Mesenchymal stem cell (in vitro differentiated cells and primary cell): ENCODE results near the gene SCN8A.

ENCODE experiments used
- DNase-seq: peaks from one replicate; pipeline ENCODE4 v3.0.0-alpha.2; 2013
- H2AFZ ChIP-seq: one replicate; pipeline ENCODE4 v1.6.1; 2013; ENCODE audit warnings: low read depth, mild to moderate bottlenecking, control low read depth, inconsistent platforms, low read length, moderate library complexity
- H2AK5ac ChIP-seq: 2 replicates; pipeline ENCODE4 v1.6.1; 2013; ENCODE audit warnings: low read length, moderate library complexity, mild to moderate bottlenecking, inconsistent platforms; ENCODE audit not compliant: severe bottlenecking
- H2BK120ac ChIP-seq: one replicate; pipeline ENCODE4 v1.6.1; 2013; ENCODE audit warnings: low read depth, mild to moderate bottlenecking, inconsistent platforms, low read length, moderate library complexity
- H2BK12ac ChIP-seq, 2 experiments: one replicate each; pipeline ENCODE4 v1.6.1; 2013; ENCODE audit warnings: inconsistent platforms in 2 of 2, low read length in 2 of 2, mild to moderate bottlenecking in 2 of 2, moderate library complexity in 2 of 2, control low read depth in 1 of 2
- H2BK15ac ChIP-seq: one replicate; pipeline ENCODE4 v1.6.1; 2013; ENCODE audit warnings: mild to moderate bottlenecking, low read depth, inconsistent platforms; ENCODE audit not compliant: poor library complexity, severe bottlenecking
- H2BK5ac ChIP-seq: 2 replicates; pipeline ENCODE4 v1.6.1; 2013; ENCODE audit warnings: low read depth, mild to moderate bottlenecking, low read length, control low read depth, inconsistent platforms; ENCODE audit not compliant: poor library complexity, severe bottlenecking
- H3K14ac ChIP-seq, 2 experiments: one replicate each; pipeline ENCODE4 v1.6.1; 2013; ENCODE audit warnings: inconsistent platforms in 2 of 2, low read length in 2 of 2, control low read depth in 1 of 2, mild to moderate bottlenecking in 1 of 2, moderate library complexity in 1 of 2
- H3K18ac ChIP-seq, 2 experiments: one replicate each; pipeline ENCODE4 v1.6.1; 2013; ENCODE audit warnings: inconsistent platforms in 2 of 2, low read length in 2 of 2, control low read depth in 1 of 2, low read depth in 1 of 2, mild to moderate bottlenecking in 1 of 2
- H3K23ac ChIP-seq, 2 experiments: one replicate each; pipeline ENCODE4 v1.6.1; 2013; ENCODE audit warnings: inconsistent platforms in 2 of 2, low read length in 2 of 2, mild to moderate bottlenecking in 2 of 2, moderate library complexity in 2 of 2, control low read depth in 1 of 2
- H3K27ac ChIP-seq: 2 replicates; pipeline ENCODE4 v1.5.1; 2013; ENCODE audit warnings: mild to moderate bottlenecking, moderate library complexity, low read length, control low read depth, inconsistent platforms; ENCODE audit not compliant: poor library complexity, severe bottlenecking
- H3K27me3 ChIP-seq, 2 experiments: 2 replicates each; pipeline versions ENCODE4 v1.6.1 to v1.7.0; 2013; ENCODE audit warnings: low read length in 2 of 2, mild to moderate bottlenecking in 2 of 2, moderate library complexity in 2 of 2, control low read depth in 1 of 2, inconsistent platforms in 1 of 2; ENCODE audit not compliant: control insufficient read depth in 1 of 2, insufficient read depth in 1 of 2
- H3K36me3 ChIP-seq, 2 experiments: 2 replicates each; pipeline versions ENCODE4 v1.6.1 to v1.7.0; 2013; ENCODE audit warnings: low read length in 2 of 2, control low read depth in 1 of 2, inconsistent platforms in 1 of 2, low read depth in 1 of 2, mild to moderate bottlenecking in 1 of 2; ENCODE audit not compliant: insufficient read depth in 2 of 2, control insufficient read depth in 1 of 2
- H3K4ac ChIP-seq, 2 experiments: one replicate each; pipeline ENCODE4 v1.6.1; 2013; ENCODE audit warnings: inconsistent platforms in 2 of 2, low read length in 2 of 2, mild to moderate bottlenecking in 2 of 2, moderate library complexity in 2 of 2, control low read depth in 1 of 2, low read depth in 1 of 2
- H3K4me1 ChIP-seq: 2 replicates; pipeline ENCODE4 v1.6.1; 2013; ENCODE audit warnings: low read depth, low read length, control low read depth; ENCODE audit not compliant: control insufficient read depth, insufficient read depth
- H3K4me2 ChIP-seq: 2 replicates; pipeline ENCODE4 v1.6.1; 2013; ENCODE audit warnings: low read length, mild to moderate bottlenecking, inconsistent platforms; ENCODE audit not compliant: poor library complexity, severe bottlenecking
- H3K4me3 ChIP-seq, 2 experiments: 2 replicates each; pipeline versions ENCODE4 v1.5.1 to v1.7.0; 2013; ENCODE audit warnings: low read length in 2 of 2, mild to moderate bottlenecking in 2 of 2, control low read depth in 1 of 2, low read depth in 1 of 2; ENCODE audit not compliant: insufficient read depth in 1 of 2
- H3K79me1 ChIP-seq: replicated peaks from 2 replicates; pipeline ENCODE4 v1.6.1; 2013; ENCODE audit warnings: mild to moderate bottlenecking, control low read depth, low read length, inconsistent platforms; ENCODE audit not compliant: poor library complexity, severe bottlenecking
- H3K9ac ChIP-seq: 2 replicates; pipeline ENCODE4 v1.7.0; 2013; ENCODE audit warnings: mild to moderate bottlenecking, low read length, moderate library complexity
- H3K9me3 ChIP-seq: 2 replicates; pipeline ENCODE4 v1.7.0; 2013; ENCODE audit warnings: mild to moderate bottlenecking, low read length; ENCODE audit not compliant: control insufficient read depth
- H4K8ac ChIP-seq: one replicate; pipeline ENCODE4 v1.6.1; 2013; ENCODE audit warnings: inconsistent platforms, mild to moderate bottlenecking, low read length, moderate library complexity
- H4K91ac ChIP-seq: one replicate; pipeline ENCODE4 v1.6.1; 2013; ENCODE audit warnings: mild to moderate bottlenecking, low read length, inconsistent platforms
- WGBS: methylation state at CpG from one replicate; pipeline ENCODE4 v1.1.7; 2013; ENCODE audit warnings: mixed read lengths; 5-methylcytosine and 5-hydroxymethylcytosine counted together

The SCN8A gene

GRCh38 chr12:51749986-51750317 lies 158.9 kb downstream of the SCN8A start:
- Histone ChIP-seq H3K27ac (no peak overlapping the region), H4K8ac (no peak overlapping the region), H3K4me1 (no peaks in the 10 kb centered on the region), H2AK5ac (no peak overlapping the region), H2BK12ac (no peak overlapping the region), H3K9me3 (no peaks in the 10 kb centered on the region), H3K9ac (no peak overlapping the region), H4K91ac (no peak overlapping the region), H3K4me3 (no peak overlapping the region), H3K27me3 (peaks cover 0 to 7% of the 10 kb centered on the region in 2 experiments), H2BK15ac (no peak overlapping the region), H2BK120ac (no peak overlapping the region), H3K23ac (no peak overlapping the region), H3K18ac (no peak overlapping the region), H2BK5ac (no peak overlapping the region), H3K4me2 (no peak overlapping the region), H3K36me3 (peaks cover 0 to 83% of the 10 kb centered on the region in 2 experiments), H3K79me1 (no peaks in the 10 kb centered on the region), H3K14ac (no peak overlapping the region), H2AFZ (no peak overlapping the region), H3K4ac (no peak overlapping the region)
- 87% methylated on average over 1 of the region's 1 CpG for WGBS
- DNase-seq = no peak

GRCh38 chr12:51751661-51752060 lies 160.6 kb downstream of the SCN8A start:
- Histone ChIP-seq H2AFZ (no peak overlapping the region), H3K23ac (no peak overlapping the region), H3K18ac (no peak overlapping the region), H2BK5ac (no peak overlapping the region), H2BK120ac (no peak overlapping the region), H2BK15ac (no peak overlapping the region), H3K27ac (no peak overlapping the region), H3K14ac (no peak overlapping the region), H3K9ac (peak overlapping the region; percentile 52), H3K4ac (no peak overlapping the region), H3K4me1 (no peaks in the 10 kb centered on the region), H3K4me2 (no peak overlapping the region), H4K8ac (no peak overlapping the region), H3K79me1 (no peaks in the 10 kb centered on the region), H3K27me3 (peaks cover 0 to 13% of the 10 kb centered on the region in 2 experiments), H3K9me3 (no peaks in the 10 kb centered on the region), H2AK5ac (no peak overlapping the region), H2BK12ac (no peak overlapping the region), H4K91ac (no peak overlapping the region), H3K36me3 (peaks cover 0 to 80% of the 10 kb centered on the region in 2 experiments), H3K4me3 (no peak overlapping the region)
- DNase-seq = no peak
- 91% methylated on average over 2 of the region's 2 CpGs for WGBS

GRCh38 chr12:51752234-51752889 lies 161.3 kb downstream of the SCN8A start:
- no peak overlapping the region for H3K27ac ChIP-seq
- H3K9ac ChIP-seq = peak overlapping the region; percentile 52
- peaks cover 0 to 13% of the 10 kb centered on the region in 2 experiments for H3K27me3 ChIP-seq
- no peak overlapping the region for H4K91ac ChIP-seq
- H3K18ac ChIP-seq = no peak overlapping the region
- no peak overlapping the region for H4K8ac ChIP-seq
- peaks cover 0 to 78% of the 10 kb centered on the region in 2 experiments for H3K36me3 ChIP-seq
- no peak overlapping the region for H2BK15ac ChIP-seq
- peak; percentile 88 for DNase-seq
- no peak overlapping the region for H2AFZ ChIP-seq
- H3K23ac ChIP-seq = no peak overlapping the region
- no peak overlapping the region for H2BK12ac ChIP-seq
- no peaks in the 10 kb centered on the region for H3K9me3 ChIP-seq
- no peak overlapping the region for H3K4me2 ChIP-seq
- H3K4me3 ChIP-seq = no peak overlapping the region
- H2BK120ac ChIP-seq = no peak overlapping the region
- H2AK5ac ChIP-seq = no peak overlapping the region
- 87% methylated on average over 2 of the region's 2 CpGs for WGBS
- H3K4ac ChIP-seq = no peak overlapping the region
- H3K14ac ChIP-seq = no peak overlapping the region
- H3K4me1 ChIP-seq = no peaks in the 10 kb centered on the region
- H3K79me1 ChIP-seq = no peaks in the 10 kb centered on the region
- no peak overlapping the region for H2BK5ac ChIP-seq

- H2BK12ac ChIP-seq = no peak overlapping the region
- no peak overlapping the region for H4K91ac ChIP-seq
- H3K4me2 ChIP-seq = no peak overlapping the region
- H3K14ac ChIP-seq = no peak overlapping the region
- no peak overlapping the region for H2BK5ac ChIP-seq
- H3K4me3 ChIP-seq = no peak overlapping the region
- H3K79me1 ChIP-seq = no peaks in the 10 kb centered on the region
- no peak overlapping the region for H3K27ac ChIP-seq
- H3K4me1 ChIP-seq = no peaks in the 10 kb centered on the region
- no peak overlapping the region for H2BK15ac ChIP-seq
- H3K4ac ChIP-seq = no peak overlapping the region
- H3K9me3 ChIP-seq = no peaks in the 10 kb centered on the region
- peaks cover 0 to 70% of the 10 kb centered on the region in 2 experiments for H3K36me3 ChIP-seq
- no peak for DNase-seq
- H3K18ac ChIP-seq = no peak overlapping the region
- H3K27me3 ChIP-seq = peaks cover 0 to 9% of the 10 kb centered on the region in 2 experiments
- no peak overlapping the region for H2BK120ac ChIP-seq
- H4K8ac ChIP-seq = no peak overlapping the region
- H2AK5ac ChIP-seq = no peak overlapping the region
- H3K9ac ChIP-seq = no peak overlapping the region
- H3K23ac ChIP-seq = no peak overlapping the region
- H2AFZ ChIP-seq = no peak overlapping the region
Measured at GRCh38 chr12:51753980-51754675, 163.1 kb downstream of the SCN8A start.
